ENCODE results near the gene DDX60. TPM values are rescaled to one million over a fixed set of nuclear protein-coding genes. Genes with fewer than 3 reads are reported as not detected.
"Not testable (repeated sequence)": the region's sequence is repeated elsewhere in the genome, so short reads cannot be mapped to it uniquely, and the experiment has no call there.

Gene DDX60
- total RNA-seq, 1 experiment from 2014 or later = 10.1 TPM

DNA sequence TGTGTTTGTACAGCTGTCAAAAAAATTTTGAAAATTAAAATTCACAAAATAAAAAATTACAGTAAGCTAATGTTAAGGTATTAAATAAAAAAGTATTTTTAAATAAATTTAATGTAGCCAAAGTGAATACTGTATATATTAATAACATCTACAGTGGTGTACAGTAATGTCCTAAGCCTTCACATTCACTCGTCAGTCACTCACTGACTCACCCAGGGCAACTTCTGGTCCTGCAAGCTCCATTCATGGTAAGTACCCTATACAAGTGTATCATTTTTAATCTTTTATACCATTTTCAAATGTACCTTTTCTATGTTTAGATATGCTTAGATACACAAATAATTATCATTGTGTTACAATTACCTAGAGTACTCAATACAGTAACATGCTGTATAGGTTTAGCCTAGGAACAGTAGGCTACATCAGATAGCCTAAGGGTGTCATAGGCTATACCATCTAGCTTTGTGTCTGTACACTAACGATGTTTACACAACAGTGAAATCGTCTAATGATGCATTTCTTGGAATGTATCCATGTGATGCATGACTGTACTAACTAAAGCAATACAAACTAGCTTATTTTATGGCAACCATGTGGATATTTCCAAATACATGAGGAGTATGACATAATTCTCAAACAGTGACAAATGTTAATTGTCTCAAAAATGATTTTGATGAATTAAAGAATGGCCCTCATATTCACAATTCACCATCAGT, 13.7 kb downstream of the DDX60 start:
- Histone ChIP-seq H3K4me3 (ENCODE audit: low read depth in 2 of 2, low read length in 2 of 2) (no peak overlapping the region), H3K9me3 (ENCODE audit: control insufficient read depth, insufficient read depth, low read depth, low read length) (no peaks in the 10 kb centered on the region), H3K36me3 (ENCODE audit: control insufficient read depth, insufficient read depth, low read length) (no peaks in the 10 kb centered on the region), H3K27me3 (ENCODE audit: control insufficient read depth, insufficient read depth, low read length) (no peaks in the 10 kb centered on the region), H3K27ac (ENCODE audit: low read length) (no peak overlapping the region), H3K4me1 (ENCODE audit: control insufficient read depth, insufficient read depth, low read length) (no peaks in the 10 kb centered on the region)
- DNase-seq (ENCODE audit: low read depth, low spot score) (peak; percentile 93), ATAC-seq (peak; percentile 85)
- POLR2A ChIA-PET = no interaction called here
- TF ChIP-seq, protein P1, sequence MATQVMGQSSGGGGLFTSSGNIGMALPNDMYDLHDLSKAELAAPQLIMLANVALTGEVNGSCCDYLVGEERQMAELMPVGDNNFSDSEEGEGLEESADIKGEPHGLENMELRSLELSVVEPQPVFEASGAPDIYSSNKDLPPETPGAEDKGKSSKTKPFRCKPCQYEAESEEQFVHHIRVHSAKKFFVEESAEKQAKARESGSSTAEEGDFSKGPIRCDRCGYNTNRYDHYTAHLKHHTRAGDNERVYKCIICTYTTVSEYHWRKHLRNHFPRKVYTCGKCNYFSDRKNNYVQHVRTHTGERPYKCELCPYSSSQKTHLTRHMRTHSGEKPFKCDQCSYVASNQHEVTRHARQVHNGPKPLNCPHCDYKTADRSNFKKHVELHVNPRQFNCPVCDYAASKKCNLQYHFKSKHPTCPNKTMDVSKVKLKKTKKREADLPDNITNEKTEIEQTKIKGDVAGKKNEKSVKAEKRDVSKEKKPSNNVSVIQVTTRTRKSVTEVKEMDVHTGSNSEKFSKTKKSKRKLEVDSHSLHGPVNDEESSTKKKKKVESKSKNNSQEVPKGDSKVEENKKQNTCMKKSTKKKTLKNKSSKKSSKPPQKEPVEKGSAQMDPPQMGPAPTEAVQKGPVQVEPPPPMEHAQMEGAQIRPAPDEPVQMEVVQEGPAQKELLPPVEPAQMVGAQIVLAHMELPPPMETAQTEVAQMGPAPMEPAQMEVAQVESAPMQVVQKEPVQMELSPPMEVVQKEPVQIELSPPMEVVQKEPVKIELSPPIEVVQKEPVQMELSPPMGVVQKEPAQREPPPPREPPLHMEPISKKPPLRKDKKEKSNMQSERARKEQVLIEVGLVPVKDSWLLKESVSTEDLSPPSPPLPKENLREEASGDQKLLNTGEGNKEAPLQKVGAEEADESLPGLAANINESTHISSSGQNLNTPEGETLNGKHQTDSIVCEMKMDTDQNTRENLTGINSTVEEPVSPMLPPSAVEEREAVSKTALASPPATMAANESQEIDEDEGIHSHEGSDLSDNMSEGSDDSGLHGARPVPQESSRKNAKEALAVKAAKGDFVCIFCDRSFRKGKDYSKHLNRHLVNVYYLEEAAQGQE (IDR thresholded peaks at IDR 0.05; ENCODE audit: insufficient read depth in 1 of 2, low read depth in 2 of 2, low read length in 1 of 2) = no peak
- no peak for TF ChIP-seq TCF7L2 (IDR thresholded peaks at IDR 0.05; ENCODE audit: low read depth, low read length)
- no peak for TF ChIP-seq SIN3A (IDR thresholded peaks at IDR 0.05; ENCODE audit: borderline replicate concordance, insufficient read depth, low read depth, low read length)
- TF ChIP-seq, protein P2, sequence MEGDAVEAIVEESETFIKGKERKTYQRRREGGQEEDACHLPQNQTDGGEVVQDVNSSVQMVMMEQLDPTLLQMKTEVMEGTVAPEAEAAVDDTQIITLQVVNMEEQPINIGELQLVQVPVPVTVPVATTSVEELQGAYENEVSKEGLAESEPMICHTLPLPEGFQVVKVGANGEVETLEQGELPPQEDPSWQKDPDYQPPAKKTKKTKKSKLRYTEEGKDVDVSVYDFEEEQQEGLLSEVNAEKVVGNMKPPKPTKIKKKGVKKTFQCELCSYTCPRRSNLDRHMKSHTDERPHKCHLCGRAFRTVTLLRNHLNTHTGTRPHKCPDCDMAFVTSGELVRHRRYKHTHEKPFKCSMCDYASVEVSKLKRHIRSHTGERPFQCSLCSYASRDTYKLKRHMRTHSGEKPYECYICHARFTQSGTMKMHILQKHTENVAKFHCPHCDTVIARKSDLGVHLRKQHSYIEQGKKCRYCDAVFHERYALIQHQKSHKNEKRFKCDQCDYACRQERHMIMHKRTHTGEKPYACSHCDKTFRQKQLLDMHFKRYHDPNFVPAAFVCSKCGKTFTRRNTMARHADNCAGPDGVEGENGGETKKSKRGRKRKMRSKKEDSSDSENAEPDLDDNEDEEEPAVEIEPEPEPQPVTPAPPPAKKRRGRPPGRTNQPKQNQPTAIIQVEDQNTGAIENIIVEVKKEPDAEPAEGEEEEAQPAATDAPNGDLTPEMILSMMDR (IDR thresholded peaks at IDR 0.05) = no peak
- no peak for TF ChIP-seq POLR2AphosphoS5 (IDR thresholded peaks at IDR 0.05; ENCODE audit: low read depth, low read length)
- intact Hi-C loops (cut with micrococcal nuclease; ENCODE audit: unreplicated experiment) (no loop called here), in situ Hi-C loops (cut with HindIII; ENCODE audit: low pct_unique_long_range_greater_than_20kb, low sequenced_read_pairs) (no loop called here)
- BruUV-seq (replicated peaks) = no TSS peak
- CTCF ChIA-PET = no interaction called here

DNA sequence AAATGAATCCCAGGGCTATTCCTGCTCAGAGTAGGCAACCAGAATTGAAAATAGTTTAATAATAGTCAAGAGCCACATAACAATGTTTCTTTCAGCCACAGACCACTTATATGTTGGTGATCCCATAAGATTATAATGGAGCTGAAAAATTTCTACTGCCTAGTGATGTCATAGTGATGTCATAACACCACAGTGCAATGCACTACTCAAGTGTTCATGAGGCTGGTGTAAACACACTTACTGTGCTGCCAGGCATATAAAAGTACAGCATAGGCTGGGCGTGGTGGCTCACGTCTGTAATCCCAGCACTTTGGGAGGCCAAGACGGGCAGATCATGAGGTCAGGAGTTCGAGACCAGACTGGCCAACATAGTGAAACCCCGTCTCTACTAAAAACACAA, 15.1 kb downstream of the DDX60 start:
- H3K27me3 ChIP-seq (ENCODE audit: control insufficient read depth, insufficient read depth, low read length); DNase-seq (ENCODE audit: low read depth, low spot score); BruUV-seq (replicated peaks); H3K4me1 ChIP-seq (ENCODE audit: control insufficient read depth, insufficient read depth, low read length); in situ Hi-C loops (cut with HindIII; ENCODE audit: low pct_unique_long_range_greater_than_20kb, low sequenced_read_pairs); H3K4me3 ChIP-seq (ENCODE audit: low read depth in 2 of 2, low read length in 2 of 2); H3K27ac ChIP-seq (ENCODE audit: low read length); H3K9me3 ChIP-seq (ENCODE audit: control insufficient read depth, insufficient read depth, low read depth, low read length); CTCF ChIA-PET; ATAC-seq; POLR2A ChIA-PET; intact Hi-C loops (cut with micrococcal nuclease; ENCODE audit: unreplicated experiment); H3K36me3 ChIP-seq (ENCODE audit: control insufficient read depth, insufficient read depth, low read length): not testable (repeated sequence)

DNA sequence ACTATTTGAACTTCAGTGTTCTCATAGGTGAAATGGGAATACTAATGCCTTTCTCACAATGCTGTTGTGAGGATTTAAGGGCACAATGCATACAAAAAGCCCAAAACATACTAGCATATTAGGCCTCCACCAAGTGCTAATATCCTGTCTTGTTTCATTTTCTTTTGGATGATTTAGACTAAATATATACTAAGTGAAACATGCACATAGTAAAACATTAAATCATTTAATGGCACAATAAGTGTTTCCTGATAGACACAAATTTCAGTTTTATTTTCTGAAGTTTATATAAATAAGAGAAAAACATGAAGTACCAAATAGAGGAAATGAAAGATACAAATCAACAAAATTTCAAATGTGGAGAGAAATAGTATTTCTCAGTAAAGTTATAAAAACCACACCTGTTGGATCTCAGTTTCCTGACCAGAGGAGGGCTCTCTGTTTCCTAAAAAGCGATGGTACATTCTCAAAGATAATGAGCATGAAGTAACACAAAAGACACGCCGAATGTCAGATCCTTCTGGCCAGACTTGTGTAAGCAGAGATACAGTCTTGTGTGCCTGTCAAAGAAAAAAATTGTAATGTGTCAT, 25.1 kb downstream of the DDX60 start:
- DNase-seq (ENCODE audit: low read depth, low spot score) = no peak
- Histone ChIP-seq H3K4me3 (ENCODE audit: low read depth in 2 of 2, low read length in 2 of 2) (no peak overlapping the region), H3K27me3 (ENCODE audit: control insufficient read depth, insufficient read depth, low read length) (no peaks in the 10 kb centered on the region), H3K9me3 (ENCODE audit: control insufficient read depth, insufficient read depth, low read depth, low read length) (no peaks in the 10 kb centered on the region), H3K36me3 (ENCODE audit: control insufficient read depth, insufficient read depth, low read length) (no peaks in the 10 kb centered on the region), H3K4me1 (ENCODE audit: control insufficient read depth, insufficient read depth, low read length) (no peaks in the 10 kb centered on the region), H3K27ac (ENCODE audit: low read length) (no peak overlapping the region)
- no TSS peak for BruUV-seq (replicated peaks)
- ATAC-seq = no peak
- intact Hi-C loops (cut with micrococcal nuclease; ENCODE audit: unreplicated experiment) = no loop called here
- ChIA-PET CTCF (no interaction called here), POLR2A (no interaction called here)
- in situ Hi-C loops (cut with HindIII; ENCODE audit: low pct_unique_long_range_greater_than_20kb, low sequenced_read_pairs) = no loop called here
- TF ChIP-seq, protein P1 (IDR thresholded peaks at IDR 0.05; ENCODE audit: insufficient read depth in 1 of 2, low read depth in 2 of 2, low read length in 1 of 2) = no peak
- TF ChIP-seq SIN3A (IDR thresholded peaks at IDR 0.05; ENCODE audit: borderline replicate concordance, insufficient read depth, low read depth, low read length) (no peak), TCF7L2 (IDR thresholded peaks at IDR 0.05; ENCODE audit: low read depth, low read length) (no peak), POLR2AphosphoS5 (IDR thresholded peaks at IDR 0.05; ENCODE audit: low read depth, low read length) (no peak)
- TF ChIP-seq, protein P2 (IDR thresholded peaks at IDR 0.05) = no peak
